Stimulated activated CD4-positive, alpha-beta T cell treated with anti-CD3 and anti-CD28 coated beads, Interleukin-15, amount 100 ng/mL, for 24 hours (primary cell): ENCODE results near the gene ATP10A.

Source experiments
- DNase-seq: peaks from one replicate; pipeline ENCODE4 v3.0.0-alpha.2; 2020

Gene ATP10A

GRCh38 chr15:25852661-25853524 is 10.2 kb downstream of the ATP10A start:
- DNase-seq = no peak

- DNase-seq = no peak
These were observed 11.1 kb downstream of the ATP10A start for GRCh38 chr15:25852027-25852426.

GRCh38 chr15:25850154-25851111 is 12.7 kb downstream of the ATP10A start:
- DNase-seq = peak; percentile 79

- peak; percentile 46 for DNase-seq
These were observed 13.8 kb downstream of the ATP10A start for GRCh38 chr15:25849157-25849921.

GRCh38 chr15:25848784-25849156 is 14.4 kb downstream of the ATP10A start:
- no peak for DNase-seq

GRCh38 chr15:25848325-25848724 is 14.8 kb downstream of the ATP10A start:
- DNase-seq = no peak

- DNase-seq = no peak
These were observed 16.1 kb downstream of the ATP10A start for GRCh38 chr15:25847051-25847450.

- peak; percentile 77 for DNase-seq
These were observed 16.8 kb downstream of the ATP10A start for GRCh38 chr15:25846377-25846776.

GRCh38 chr15:25844981-25845680 is 18.0 kb downstream of the ATP10A start:
- no peak for DNase-seq

- no peak for DNase-seq
These were observed 18.6 kb downstream of the ATP10A start for GRCh38 chr15:25844542-25844941.

- no peak for DNase-seq
These were observed 19.1 kb downstream of the ATP10A start for GRCh38 chr15:25844076-25844475.

- DNase-seq = no peak
These were observed 23.4 kb downstream of the ATP10A start for GRCh38 chr15:25839638-25840156.

- no peak for DNase-seq
These were observed 24.3 kb downstream of the ATP10A start for GRCh38 chr15:25838871-25839195.

- no peak for DNase-seq
These were observed 24.8 kb downstream of the ATP10A start for GRCh38 chr15:25838191-25838870.

- peak; percentile 51 for DNase-seq
These were observed 31.0 kb downstream of the ATP10A start for GRCh38 chr15:25832158-25832557.

- no peak for DNase-seq
These were observed 32.2 kb downstream of the ATP10A start for GRCh38 chr15:25830844-25831451.

GRCh38 chr15:25829073-25829472 is 34.1 kb downstream of the ATP10A start:
- no peak for DNase-seq

- DNase-seq = no peak
These were observed 37.9 kb downstream of the ATP10A start for GRCh38 chr15:25825207-25825606.

- no peak for DNase-seq
These were observed 38.5 kb downstream of the ATP10A start for GRCh38 chr15:25824618-25825017.

- DNase-seq = no peak
These were observed 50.3 kb downstream of the ATP10A start for GRCh38 chr15:25812845-25813244.

GRCh38 chr15:25812073-25812472 is 51.1 kb downstream of the ATP10A start:
- DNase-seq = no peak
